Measurements from ENCODE around the gene PAPOLB. TPM values are rescaled to one million over a fixed set of nuclear protein-coding genes. Genes with fewer than 3 reads are reported as not detected.

The PAPOLB gene
- total RNA-seq, 1 experiment from 2014 or later, result not detected

GRCh38 chr7:4883033-4883371 is 21.2 kb upstream of the PAPOLB start:
- Histone ChIP-seq H3K4me3 (no peak overlapping the region), H3K27ac (no peak overlapping the region), H3K79me2 (ENCODE audit: low read depth) (no peaks in the 10 kb centered on the region), H2AFZ (no peak overlapping the region), H3F3A (ENCODE audit: insufficient read depth, low read depth) (0 out of 2 replicates have a peak, but pooled peaks cover 4% of the 10 kb centered on the region), H3K36me3 (ENCODE audit: low read depth) (no peaks in the 10 kb centered on the region), H3K4me1 (replicated peaks; ENCODE audit: insufficient read depth) (no peaks in the 10 kb centered on the region), H3K4me2 (no peak overlapping the region), H3K27me3 (ENCODE audit: insufficient read depth, low read depth) (peaks cover 55% of the 10 kb centered on the region), H3K9me2 (ENCODE audit: insufficient read depth) (no peaks in the 10 kb centered on the region), H4K20me1 (ENCODE audit: insufficient read depth) (no peaks in the 10 kb centered on the region), H3K9me3 (ENCODE audit: insufficient read depth, low read depth) (no peaks in the 10 kb centered on the region)
- no TSS peak for BruUV-seq (replicated peaks)
- intact Hi-C loops (cut with micrococcal nuclease; ENCODE audit: unreplicated experiment), result no loop called here
- TF ChIP-seq EZH2 (IDR thresholded peaks at IDR 0.05; ENCODE audit: low read depth), result no peak
- TF ChIP-seq, protein P1, sequence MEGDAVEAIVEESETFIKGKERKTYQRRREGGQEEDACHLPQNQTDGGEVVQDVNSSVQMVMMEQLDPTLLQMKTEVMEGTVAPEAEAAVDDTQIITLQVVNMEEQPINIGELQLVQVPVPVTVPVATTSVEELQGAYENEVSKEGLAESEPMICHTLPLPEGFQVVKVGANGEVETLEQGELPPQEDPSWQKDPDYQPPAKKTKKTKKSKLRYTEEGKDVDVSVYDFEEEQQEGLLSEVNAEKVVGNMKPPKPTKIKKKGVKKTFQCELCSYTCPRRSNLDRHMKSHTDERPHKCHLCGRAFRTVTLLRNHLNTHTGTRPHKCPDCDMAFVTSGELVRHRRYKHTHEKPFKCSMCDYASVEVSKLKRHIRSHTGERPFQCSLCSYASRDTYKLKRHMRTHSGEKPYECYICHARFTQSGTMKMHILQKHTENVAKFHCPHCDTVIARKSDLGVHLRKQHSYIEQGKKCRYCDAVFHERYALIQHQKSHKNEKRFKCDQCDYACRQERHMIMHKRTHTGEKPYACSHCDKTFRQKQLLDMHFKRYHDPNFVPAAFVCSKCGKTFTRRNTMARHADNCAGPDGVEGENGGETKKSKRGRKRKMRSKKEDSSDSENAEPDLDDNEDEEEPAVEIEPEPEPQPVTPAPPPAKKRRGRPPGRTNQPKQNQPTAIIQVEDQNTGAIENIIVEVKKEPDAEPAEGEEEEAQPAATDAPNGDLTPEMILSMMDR (conservative IDR thresholded peaks at IDR 0.05), result no peak
- CTCF ChIA-PET, result interaction anchor here (0.6 to 0.7 kb wide), 2 partner anchors 206 to 509 kb away, joined by 3 to 8 read pairs; no protein-coding TSS in a partner anchor
- POLR2A ChIA-PET (ENCODE audit: unreplicated experiment), result interaction anchor here (0.6 kb wide), 1 partner anchor 837 kb away, joined by 3 read pairs; no protein-coding TSS in a partner anchor
- no peak for DNase-seq

- intact Hi-C loops (cut with micrococcal nuclease; ENCODE audit: unreplicated experiment), result no loop called here
- peak in 1 of 2 experiments; percentile 22 for DNase-seq
- H2AFZ ChIP-seq, result no peak overlapping the region
- no TSS peak for BruUV-seq (replicated peaks)
- H3F3A ChIP-seq (ENCODE audit: insufficient read depth, low read depth), result 0 out of 2 replicates have a peak, but pooled peaks cover 4% of the 10 kb centered on the region
- H3K79me2 ChIP-seq (ENCODE audit: low read depth), result no peaks in the 10 kb centered on the region
- H3K4me1 ChIP-seq (replicated peaks; ENCODE audit: insufficient read depth), result no peaks in the 10 kb centered on the region
- H3K4me2 ChIP-seq, result no peak overlapping the region
- H3K27me3 ChIP-seq (ENCODE audit: insufficient read depth, low read depth), result peaks cover 59% of the 10 kb centered on the region
- POLR2A ChIA-PET (ENCODE audit: unreplicated experiment), result interaction anchor here (0.6 kb wide), 1 partner anchor 837 kb away, joined by 3 read pairs; no protein-coding TSS in a partner anchor
- no peaks in the 10 kb centered on the region for H3K9me2 ChIP-seq (ENCODE audit: insufficient read depth)
- CTCF ChIA-PET, result interaction anchor here (0.6 kb wide), 2 partner anchors 37 to 508 kb away, joined by 6 to 8 read pairs; no protein-coding TSS in a partner anchor
- H3K36me3 ChIP-seq (ENCODE audit: low read depth), result no peaks in the 10 kb centered on the region
- H3K4me3 ChIP-seq, result no peak overlapping the region
- H3K27ac ChIP-seq, result no peak overlapping the region
- no peaks in the 10 kb centered on the region for H3K9me3 ChIP-seq (ENCODE audit: insufficient read depth, low read depth)
- no peak for TF ChIP-seq EZH2 (IDR thresholded peaks at IDR 0.05; ENCODE audit: low read depth)
- TF ChIP-seq, protein P1 (conservative IDR thresholded peaks at IDR 0.05), result no peak
- no peaks in the 10 kb centered on the region for H4K20me1 ChIP-seq (ENCODE audit: insufficient read depth)
These were observed 20.6 kb upstream of the PAPOLB start for GRCh38 chr7:4882169-4883032.

DNA sequence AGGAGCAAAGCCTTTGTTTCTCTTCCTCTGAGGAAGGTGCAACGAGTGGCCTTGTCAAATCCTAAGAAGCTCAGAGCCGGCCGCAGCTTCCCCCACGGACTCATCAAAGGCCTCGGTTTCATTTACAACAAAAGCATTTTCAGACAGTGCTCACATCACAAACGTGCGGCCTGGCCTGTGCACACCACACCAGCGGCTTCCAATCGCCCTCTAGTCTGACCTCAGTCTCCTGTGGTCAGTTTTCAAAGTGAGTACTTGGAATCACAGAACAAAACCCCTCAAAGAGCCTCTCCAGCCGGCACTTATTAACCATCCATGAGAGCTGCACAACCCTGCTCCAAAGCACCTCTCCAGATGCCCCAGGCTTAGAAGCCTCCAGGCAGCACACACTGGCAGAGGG is 18.4 kb upstream of the PAPOLB start:
- intact Hi-C loops (cut with micrococcal nuclease; ENCODE audit: unreplicated experiment), result no loop called here
- no peak for DNase-seq
- Histone ChIP-seq H3F3A (ENCODE audit: insufficient read depth, low read depth) (0 out of 2 replicates have a peak, but pooled peaks cover 4% of the 10 kb centered on the region), H3K27me3 (ENCODE audit: insufficient read depth, low read depth) (peaks cover 64% of the 10 kb centered on the region), H3K9me2 (ENCODE audit: insufficient read depth) (no peaks in the 10 kb centered on the region), H3K4me3 (no peak overlapping the region), H3K79me2 (ENCODE audit: low read depth) (no peaks in the 10 kb centered on the region), H3K4me2 (no peak overlapping the region), H2AFZ (no peak overlapping the region), H4K20me1 (ENCODE audit: insufficient read depth) (no peaks in the 10 kb centered on the region), H3K4me1 (replicated peaks; ENCODE audit: insufficient read depth) (no peaks in the 10 kb centered on the region), H3K27ac (no peak overlapping the region), H3K36me3 (ENCODE audit: low read depth) (no peaks in the 10 kb centered on the region), H3K9me3 (ENCODE audit: insufficient read depth, low read depth) (no peaks in the 10 kb centered on the region)
- TF ChIP-seq, protein P1 (conservative IDR thresholded peaks at IDR 0.05), result no peak
- TF ChIP-seq EZH2 (IDR thresholded peaks at IDR 0.05; ENCODE audit: low read depth), result no peak
- ChIA-PET CTCF (no interaction called here), POLR2A (ENCODE audit: unreplicated experiment) (no interaction called here)
- no TSS peak for BruUV-seq (replicated peaks)

All from PC-9 (cell line).